Measurements from ENCODE around the gene IFNGR2. TPM values are rescaled to one million over a fixed set of nuclear protein-coding genes. Genes with fewer than 3 reads are reported as not detected.

IFNGR2 gene
- total RNA-seq, 1 experiment from 2014 or later: 47.9 TPM

DNA sequence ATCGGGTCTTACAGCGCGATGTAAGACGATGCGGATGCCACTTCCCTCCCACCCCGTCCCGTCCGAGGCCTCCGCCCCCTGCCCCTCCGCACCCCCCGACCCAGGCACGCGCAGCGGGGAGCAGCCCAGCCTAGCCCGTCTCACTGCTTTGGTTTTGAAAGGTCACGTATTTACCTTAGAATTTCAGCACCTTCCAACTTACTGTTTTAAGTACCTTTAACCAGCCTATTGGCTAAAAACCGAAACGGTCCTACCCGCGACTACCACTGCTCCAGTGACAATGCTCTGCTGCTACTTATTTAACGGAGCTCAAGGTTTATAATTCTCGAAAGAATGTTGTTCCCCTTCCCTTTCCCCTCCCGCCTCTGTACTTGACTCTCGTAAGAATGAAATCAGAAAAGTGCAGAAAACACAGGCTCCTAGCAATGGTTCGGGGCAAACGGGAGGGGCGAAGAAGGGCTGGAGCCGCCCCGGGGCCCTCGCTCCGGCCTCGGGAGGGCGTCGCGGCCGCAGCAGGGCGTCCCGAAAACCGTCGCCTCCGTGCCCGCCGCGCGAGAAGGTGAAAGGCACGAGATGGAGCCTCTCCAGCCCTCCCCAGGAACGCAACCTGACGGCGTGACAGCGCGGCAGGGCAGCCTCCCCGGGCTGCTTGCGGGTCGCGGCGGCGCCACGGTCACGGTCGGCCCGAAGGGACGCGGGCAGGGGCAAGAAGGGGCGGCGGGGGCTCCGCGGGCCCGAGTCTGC is 75.9 kb downstream of the IFNGR2 start:
- no peak for DNase-seq (ENCODE audit: low read depth, low spot score)
- in situ Hi-C loops (cut with HindIII; ENCODE audit: low pct_unique_long_range_greater_than_20kb, low sequenced_read_pairs) (no loop called here), intact Hi-C loops (cut with micrococcal nuclease; ENCODE audit: unreplicated experiment) (no loop called here)
- BruUV-seq (replicated peaks): no TSS peak
- Histone ChIP-seq H3K4me3 (ENCODE audit: low read depth in 2 of 2, low read length in 2 of 2) (peak overlapping the region; percentile 74 to 80), H3K27me3 (ENCODE audit: control insufficient read depth, insufficient read depth, low read length) (no peaks in the 10 kb centered on the region), H3K4me1 (ENCODE audit: control insufficient read depth, insufficient read depth, low read length) (no peaks in the 10 kb centered on the region; the same call in 1 of the 2 replicates), H3K9me3 (ENCODE audit: control insufficient read depth, insufficient read depth, low read depth, low read length) (no peaks in the 10 kb centered on the region), H3K36me3 (ENCODE audit: control insufficient read depth, insufficient read depth, low read length) (no peaks in the 10 kb centered on the region; the same call in 1 of the 2 replicates), H3K27ac (ENCODE audit: low read length) (peak overlapping the region; percentile 75)
- ChIA-PET CTCF (no interaction called here), POLR2A (interaction anchor here (0.6 kb wide), 1 partner anchor 14 kb away, joined by 3 read pairs; no protein-coding TSS in a partner anchor)
- TF ChIP-seq, protein P1, sequence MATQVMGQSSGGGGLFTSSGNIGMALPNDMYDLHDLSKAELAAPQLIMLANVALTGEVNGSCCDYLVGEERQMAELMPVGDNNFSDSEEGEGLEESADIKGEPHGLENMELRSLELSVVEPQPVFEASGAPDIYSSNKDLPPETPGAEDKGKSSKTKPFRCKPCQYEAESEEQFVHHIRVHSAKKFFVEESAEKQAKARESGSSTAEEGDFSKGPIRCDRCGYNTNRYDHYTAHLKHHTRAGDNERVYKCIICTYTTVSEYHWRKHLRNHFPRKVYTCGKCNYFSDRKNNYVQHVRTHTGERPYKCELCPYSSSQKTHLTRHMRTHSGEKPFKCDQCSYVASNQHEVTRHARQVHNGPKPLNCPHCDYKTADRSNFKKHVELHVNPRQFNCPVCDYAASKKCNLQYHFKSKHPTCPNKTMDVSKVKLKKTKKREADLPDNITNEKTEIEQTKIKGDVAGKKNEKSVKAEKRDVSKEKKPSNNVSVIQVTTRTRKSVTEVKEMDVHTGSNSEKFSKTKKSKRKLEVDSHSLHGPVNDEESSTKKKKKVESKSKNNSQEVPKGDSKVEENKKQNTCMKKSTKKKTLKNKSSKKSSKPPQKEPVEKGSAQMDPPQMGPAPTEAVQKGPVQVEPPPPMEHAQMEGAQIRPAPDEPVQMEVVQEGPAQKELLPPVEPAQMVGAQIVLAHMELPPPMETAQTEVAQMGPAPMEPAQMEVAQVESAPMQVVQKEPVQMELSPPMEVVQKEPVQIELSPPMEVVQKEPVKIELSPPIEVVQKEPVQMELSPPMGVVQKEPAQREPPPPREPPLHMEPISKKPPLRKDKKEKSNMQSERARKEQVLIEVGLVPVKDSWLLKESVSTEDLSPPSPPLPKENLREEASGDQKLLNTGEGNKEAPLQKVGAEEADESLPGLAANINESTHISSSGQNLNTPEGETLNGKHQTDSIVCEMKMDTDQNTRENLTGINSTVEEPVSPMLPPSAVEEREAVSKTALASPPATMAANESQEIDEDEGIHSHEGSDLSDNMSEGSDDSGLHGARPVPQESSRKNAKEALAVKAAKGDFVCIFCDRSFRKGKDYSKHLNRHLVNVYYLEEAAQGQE (IDR thresholded peaks at IDR 0.05; ENCODE audit: insufficient read depth in 1 of 2, low read depth in 2 of 2, low read length in 1 of 2): no peak
- TF ChIP-seq, protein P2, sequence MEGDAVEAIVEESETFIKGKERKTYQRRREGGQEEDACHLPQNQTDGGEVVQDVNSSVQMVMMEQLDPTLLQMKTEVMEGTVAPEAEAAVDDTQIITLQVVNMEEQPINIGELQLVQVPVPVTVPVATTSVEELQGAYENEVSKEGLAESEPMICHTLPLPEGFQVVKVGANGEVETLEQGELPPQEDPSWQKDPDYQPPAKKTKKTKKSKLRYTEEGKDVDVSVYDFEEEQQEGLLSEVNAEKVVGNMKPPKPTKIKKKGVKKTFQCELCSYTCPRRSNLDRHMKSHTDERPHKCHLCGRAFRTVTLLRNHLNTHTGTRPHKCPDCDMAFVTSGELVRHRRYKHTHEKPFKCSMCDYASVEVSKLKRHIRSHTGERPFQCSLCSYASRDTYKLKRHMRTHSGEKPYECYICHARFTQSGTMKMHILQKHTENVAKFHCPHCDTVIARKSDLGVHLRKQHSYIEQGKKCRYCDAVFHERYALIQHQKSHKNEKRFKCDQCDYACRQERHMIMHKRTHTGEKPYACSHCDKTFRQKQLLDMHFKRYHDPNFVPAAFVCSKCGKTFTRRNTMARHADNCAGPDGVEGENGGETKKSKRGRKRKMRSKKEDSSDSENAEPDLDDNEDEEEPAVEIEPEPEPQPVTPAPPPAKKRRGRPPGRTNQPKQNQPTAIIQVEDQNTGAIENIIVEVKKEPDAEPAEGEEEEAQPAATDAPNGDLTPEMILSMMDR (IDR thresholded peaks at IDR 0.05): no peak
- peak; percentile 40 for ATAC-seq

DNA sequence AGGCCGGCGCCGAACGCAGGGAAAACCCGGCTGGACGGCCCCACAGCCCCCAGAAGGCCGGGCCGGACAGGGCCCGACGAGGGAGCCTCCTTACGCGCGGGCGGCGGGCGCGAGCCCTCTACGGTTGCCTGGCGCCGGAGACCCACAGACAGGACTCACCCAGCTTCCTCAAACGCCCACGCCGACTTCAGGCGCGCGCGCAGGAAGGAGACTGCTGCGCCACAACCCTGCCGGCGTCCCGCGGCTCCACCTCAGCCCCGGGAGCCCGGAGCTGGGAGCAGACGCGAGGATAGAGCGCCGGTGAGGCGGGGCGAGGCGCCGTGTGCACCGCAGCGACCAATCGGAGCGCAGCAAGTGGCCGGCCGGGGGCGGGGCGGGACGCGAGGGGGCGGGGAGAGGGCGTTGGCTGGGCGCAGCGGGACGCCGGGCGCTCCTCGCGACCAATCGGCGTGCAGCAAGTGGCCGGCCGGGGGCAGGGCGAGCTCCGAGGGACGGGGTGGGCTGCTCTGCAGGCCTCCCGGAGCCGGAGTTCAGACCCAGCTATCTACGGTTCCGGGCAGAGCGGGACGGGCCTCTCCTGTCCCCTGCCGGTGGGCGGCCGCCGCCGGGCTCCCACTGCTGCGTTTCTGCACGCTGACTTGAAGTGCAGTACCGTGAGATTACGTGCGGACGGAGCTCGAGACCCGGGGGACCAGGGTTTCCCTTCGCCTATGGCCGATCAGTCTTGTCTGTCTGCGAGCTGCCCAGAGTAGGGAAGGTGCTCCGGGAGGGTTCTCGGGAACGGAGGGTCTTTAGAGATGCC is 76.7 kb downstream of the IFNGR2 start, which contains the start of gene TMEM50B:
Gene TMEM50B, minus strand, starts transcription at position 296 of the 802 bp plus-strand sequence. CDS start 11,089 bp downstream, outside the sequence.
- ChIA-PET POLR2A (interaction anchor here (0.9 kb wide), 1 partner anchor 11 kb away, joined by 6 read pairs; the partner anchor contains the start of gene DNAJC28), CTCF (interaction anchor here (0.5 kb wide), 1 partner anchor 44 kb away, joined by 11 read pairs; no protein-coding TSS in a partner anchor)
- intact Hi-C loops (cut with micrococcal nuclease; ENCODE audit: unreplicated experiment) (no loop called here), in situ Hi-C loops (cut with HindIII; ENCODE audit: low pct_unique_long_range_greater_than_20kb, low sequenced_read_pairs) (no loop called here)
- DNase-seq (ENCODE audit: low read depth, low spot score) (peak; percentile 38), ATAC-seq (peak; percentile 97)
- H3K4me3 ChIP-seq (ENCODE audit: low read depth in 2 of 2, low read length in 2 of 2): peak within 1 kb of the TSS; percentile 80
- no peaks in the 10 kb centered on the region; the same call in 1 of the 2 replicates for H3K4me1 ChIP-seq (ENCODE audit: control insufficient read depth, insufficient read depth, low read length)
- H3K27me3 ChIP-seq (ENCODE audit: control insufficient read depth, insufficient read depth, low read length): no peaks in the 10 kb centered on the region
- no peaks in the 10 kb centered on the region; the same call in 1 of the 2 replicates for H3K36me3 ChIP-seq (ENCODE audit: control insufficient read depth, insufficient read depth, low read length)
- peak within 1 kb of the TSS; percentile 84 for H3K27ac ChIP-seq (ENCODE audit: low read length)
- BruUV-seq (replicated peaks): no TSS peak
- TF ChIP-seq TCF7L2 (IDR thresholded peaks at IDR 0.05; ENCODE audit: low read depth, low read length) (no peak), SIN3A (IDR thresholded peaks at IDR 0.05; ENCODE audit: borderline replicate concordance, insufficient read depth, low read depth, low read length) (peak; percentile 63; the same call in 1 of the 2 replicates), POLR2AphosphoS5 (IDR thresholded peaks at IDR 0.05; ENCODE audit: low read depth, low read length) (peak; percentile 67)
- H3K9me3 ChIP-seq (ENCODE audit: control insufficient read depth, insufficient read depth, low read depth, low read length): no peaks in the 10 kb centered on the region
